Spleen (tissue), 7 donors: ENCODE results near the gene FGA.

Source experiments
- CTCF ChIP-seq, 11 experiments: fragments of 200-600 bp in 7 of 11; fragments of 450-650 bp in 4 of 11; sonication (generic) in 4 of 11; IDR thresholded peaks in 8 of 11; conservative IDR thresholded peaks in 3 of 11; 1 replicate in 7 of 11; 2 replicates in 4 of 11; pipeline versions ENCODE4 v1.4.0 to v1.8.0; 2016 to 2021; ENCODE audit warnings: antibody characterized with exemption in 11 of 11, inconsistent platforms in 4 of 11, mild to moderate bottlenecking in 1 of 11
- POLR2A ChIP-seq, 3 donors: fragments of 450-650 bp; IDR thresholded peaks; one replicate each; pipeline ENCODE4 v1.5.1; 2017; ENCODE audit warnings: antibody characterized with exemption in 3 of 3, mild to moderate bottlenecking in 1 of 3
- POLR2AphosphoS5 ChIP-seq, 3 donors: sonication (generic); formaldehyde crosslinking; IDR thresholded peaks; one replicate each; pipeline ENCODE4 v1.5.1; 2017; ENCODE audit warnings: antibody characterized with exemption in 3 of 3
- donor health status: DM: no; HTN: no; CAD: no; lungs with moderate emphysema.
- donor health status: DM: no; HTN: no; CAD: no.
- donor health status: DM: no; HTN: no; CAD: no.

GRCh38 chr4:154578919-154579318 lies 11.6 kb downstream of the FGA start:
- TF ChIP-seq POLR2A (IDR thresholded peaks at IDR 0.05), result no peak
- no peak for TF ChIP-seq CTCF (IDR thresholded peaks at IDR 0.05 in 8 of 11, conservative IDR thresholded peaks at IDR 0.05 in 3 of 11)
- no peak for TF ChIP-seq POLR2AphosphoS5 (IDR thresholded peaks at IDR 0.05)
